D341Med (cell line): ENCODE results near the gene TAGLN2.
A peak's percentile ranks its signal among the peaks of the same experiment; 100 is the strongest.

ENCODE experiments used
- DNase-seq: peaks from one replicate; pipeline ENCODE4 v3.0.0; 2012; ENCODE audit warnings: low spot score

Gene TAGLN2

GRCh38 chr1:159924791-159925718 is at the start of gene TAGLN2:
Gene TAGLN2, minus strand, starts transcription at chr1:159925507. Its CDS starts 4,998 bp downstream, at chr1:159920509.
- peak; percentile 96 for DNase-seq

- no peak for DNase-seq
These were observed 49.2 kb upstream of the TAGLN2 start for GRCh38 chr1:159974350-159974965.

GRCh38 chr1:159973350-159973940 is 48.1 kb upstream of the TAGLN2 start:
- no peak for DNase-seq

- no peak for DNase-seq
These were observed 47.3 kb upstream of the TAGLN2 start for GRCh38 chr1:159972443-159973205.

- DNase-seq = no peak
These were observed 45.6 kb upstream of the TAGLN2 start for GRCh38 chr1:159970932-159971342.

GRCh38 chr1:159968901-159969300 is 43.6 kb upstream of the TAGLN2 start:
- no peak for DNase-seq

- DNase-seq = no peak
These were observed 40.0 kb upstream of the TAGLN2 start for GRCh38 chr1:159965263-159965662.

- no peak for DNase-seq
These were observed 38.8 kb upstream of the TAGLN2 start for GRCh38 chr1:159964144-159964543.

- DNase-seq = no peak
These were observed 36.9 kb upstream of the TAGLN2 start for GRCh38 chr1:159962176-159962575.

- no peak for DNase-seq
These were observed 36.3 kb upstream of the TAGLN2 start for GRCh38 chr1:159961636-159962035.

- no peak for DNase-seq
These were observed 35.5 kb upstream of the TAGLN2 start for GRCh38 chr1:159960721-159961381.

GRCh38 chr1:159959451-159959850 is 34.1 kb upstream of the TAGLN2 start:
- DNase-seq = no peak

- DNase-seq = no peak
These were observed 33.5 kb upstream of the TAGLN2 start for GRCh38 chr1:159958719-159959380.

GRCh38 chr1:159957824-159958268 is 32.5 kb upstream of the TAGLN2 start:
- DNase-seq = no peak

GRCh38 chr1:159955456-159955855 is 30.1 kb upstream of the TAGLN2 start:
- DNase-seq = no peak

GRCh38 chr1:159953536-159954515 is 28.5 kb upstream of the TAGLN2 start, which contains the start of gene SLAMF9:
Gene SLAMF9, minus strand, starts transcription at chr1:159954237. Its CDS starts 100 bp downstream, at chr1:159954137.
- no peak for DNase-seq

- DNase-seq = no peak
These were observed 27.6 kb upstream of the TAGLN2 start for GRCh38 chr1:159952932-159953331.

- DNase-seq = no peak
These were observed 26.2 kb upstream of the TAGLN2 start for GRCh38 chr1:159951551-159951950.

- DNase-seq = no peak
These were observed 25.7 kb upstream of the TAGLN2 start for GRCh38 chr1:159951016-159951415.

- no peak for DNase-seq
These were observed 24.7 kb upstream of the TAGLN2 start for GRCh38 chr1:159949981-159950381.
